HG02885 (cell line): ENCODE measurements around the gene VCY.
"Not testable (repeated sequence)": the region's sequence is repeated elsewhere in the genome, so short reads cannot be mapped to it uniquely, and the experiment has no call there.

ENCODE experiments used
- ATAC-seq: cut with Tn5 transposase; IDR thresholded peaks from one replicate; pipeline ENCODE4 v1.9.1; 2021; ENCODE audit warnings: mild to moderate bottlenecking; ENCODE audit not compliant: unreplicated experiment, poor library complexity

The VCY gene

DNA sequence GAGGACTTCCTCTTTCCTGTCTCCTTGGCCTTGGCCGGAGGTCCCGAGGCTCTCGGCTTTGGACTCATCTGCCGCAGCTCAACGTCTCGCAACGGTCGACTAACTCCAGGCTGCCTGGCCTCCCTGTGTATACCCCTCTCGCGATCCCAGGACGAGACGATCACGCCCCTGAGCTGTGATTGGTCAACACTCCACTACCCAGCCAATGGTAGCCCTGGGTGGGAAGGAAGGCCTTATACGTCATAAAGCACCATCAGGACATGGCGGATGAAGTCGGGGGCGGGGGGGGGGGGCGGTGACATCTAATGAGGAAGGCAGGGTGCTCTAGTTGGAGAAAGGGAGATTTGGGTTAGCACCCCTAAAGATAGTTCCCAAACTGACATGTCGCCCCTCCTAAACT is at the start of gene VCY:
TSS of gene VCY (minus strand) at position 101 of the 400 bp plus-strand sequence. CDS start at position 68, 33 bp downstream.
- ATAC-seq = not testable (repeated sequence)

DNA sequence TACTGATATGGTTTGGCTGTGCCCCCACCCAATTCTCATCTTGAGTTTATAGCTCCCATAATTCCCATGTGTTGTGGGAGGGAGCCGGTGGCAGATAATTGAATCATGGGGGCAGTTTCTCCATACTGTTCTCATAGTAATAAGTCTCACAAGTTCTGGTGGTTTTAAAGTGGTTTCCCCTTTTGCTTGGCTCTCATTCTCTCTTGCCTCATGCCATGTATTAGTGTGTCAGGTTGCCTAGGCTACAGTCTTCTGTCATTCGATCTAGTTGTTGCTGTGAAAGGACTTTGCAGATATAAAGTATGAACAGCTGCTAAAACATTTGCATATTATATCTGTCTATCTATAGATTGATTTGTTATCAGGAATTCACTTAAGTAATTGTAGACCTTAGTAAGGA is 44.1 kb upstream of the VCY start:
- ATAC-seq = not testable (repeated sequence)

DNA sequence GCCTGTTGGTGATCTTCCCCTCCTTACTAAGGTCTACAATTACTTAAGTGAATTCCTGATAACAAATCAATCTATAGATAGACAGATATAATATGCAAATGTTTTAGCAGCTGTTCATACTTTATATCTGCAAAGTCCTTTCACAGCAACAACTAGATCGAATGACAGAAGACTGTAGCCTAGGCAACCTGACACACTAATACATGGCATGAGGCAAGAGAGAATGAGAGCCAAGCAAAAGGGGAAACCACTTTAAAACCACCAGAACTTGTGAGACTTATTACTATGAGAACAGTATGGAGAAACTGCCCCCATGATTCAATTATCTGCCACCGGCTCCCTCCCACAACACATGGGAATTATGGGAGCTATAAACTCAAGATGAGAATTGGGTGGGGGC is 25.6 kb upstream of the VCY start:
- ATAC-seq = not testable (repeated sequence)

DNA sequence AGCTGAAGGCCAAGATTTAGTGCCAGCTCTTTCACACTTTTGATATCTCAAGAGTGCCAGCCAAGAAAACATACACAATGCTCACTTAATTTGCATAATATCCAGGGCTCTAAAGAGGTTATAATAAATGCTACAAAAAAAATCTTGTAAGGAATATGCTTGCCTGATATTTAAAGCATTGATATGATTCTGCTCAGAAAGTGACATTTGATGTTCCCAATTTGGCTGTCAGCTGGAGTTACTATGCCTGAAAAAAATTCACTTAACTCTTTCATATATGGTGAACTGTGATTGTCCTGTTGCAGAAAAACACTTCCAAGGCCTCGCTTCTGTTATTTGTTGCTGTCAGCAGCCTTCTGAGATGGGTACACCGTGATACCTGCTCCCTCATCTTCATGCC is 43.9 kb downstream of the VCY start:
- not testable (repeated sequence) for ATAC-seq
